HG02798 (cell line): ENCODE data around the gene PRTN3.

Source experiments
- ATAC-seq: cut with Tn5 transposase; IDR thresholded peaks from one replicate; pipeline ENCODE4 v1.9.1; 2021; ENCODE audit warnings: mild to moderate bottlenecking; ENCODE audit not compliant: unreplicated experiment, poor library complexity

Gene PRTN3

GRCh38 chr19:861756-862580 is 21.2 kb downstream of the PRTN3 start:
- no peak for ATAC-seq

GRCh38 chr19:862581-863314 is 21.9 kb downstream of the PRTN3 start:
- ATAC-seq: no peak

GRCh38 chr19:863315-863620 is 22.5 kb downstream of the PRTN3 start:
- no peak for ATAC-seq

DNA sequence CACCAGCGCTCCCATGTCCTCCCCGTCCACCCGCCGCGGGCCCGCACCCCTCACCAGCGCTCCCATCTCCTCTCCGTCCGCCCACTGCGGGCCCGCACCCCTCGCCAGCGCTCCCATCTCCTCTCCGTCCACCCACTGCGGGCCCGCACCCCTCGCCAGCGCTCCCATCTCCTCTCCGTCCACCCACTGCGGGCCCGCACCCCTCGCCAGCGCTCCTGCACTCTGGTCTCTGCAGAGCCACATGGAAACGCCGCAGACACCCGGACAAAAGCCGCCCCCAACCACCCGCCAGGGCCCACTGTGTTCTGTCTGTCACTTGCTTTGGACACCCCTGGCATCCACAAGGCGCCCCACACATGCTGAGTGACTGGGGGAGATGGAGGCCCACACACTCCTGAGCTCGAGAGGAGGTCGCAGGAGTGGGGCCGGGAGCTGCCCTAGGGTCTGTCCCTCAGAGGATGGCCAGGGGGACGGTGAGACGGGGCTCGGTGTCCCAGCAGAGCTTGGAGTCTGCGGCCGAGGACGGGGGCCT is 26.0 kb downstream of the PRTN3 start:
- no peak for ATAC-seq

- ATAC-seq: no peak
Observed at GRCh38 chr19:867301-867793, 26.5 kb downstream of the PRTN3 start.

GRCh38 chr19:867855-868457 is 27.2 kb downstream of the PRTN3 start:
- ATAC-seq: no peak

DNA sequence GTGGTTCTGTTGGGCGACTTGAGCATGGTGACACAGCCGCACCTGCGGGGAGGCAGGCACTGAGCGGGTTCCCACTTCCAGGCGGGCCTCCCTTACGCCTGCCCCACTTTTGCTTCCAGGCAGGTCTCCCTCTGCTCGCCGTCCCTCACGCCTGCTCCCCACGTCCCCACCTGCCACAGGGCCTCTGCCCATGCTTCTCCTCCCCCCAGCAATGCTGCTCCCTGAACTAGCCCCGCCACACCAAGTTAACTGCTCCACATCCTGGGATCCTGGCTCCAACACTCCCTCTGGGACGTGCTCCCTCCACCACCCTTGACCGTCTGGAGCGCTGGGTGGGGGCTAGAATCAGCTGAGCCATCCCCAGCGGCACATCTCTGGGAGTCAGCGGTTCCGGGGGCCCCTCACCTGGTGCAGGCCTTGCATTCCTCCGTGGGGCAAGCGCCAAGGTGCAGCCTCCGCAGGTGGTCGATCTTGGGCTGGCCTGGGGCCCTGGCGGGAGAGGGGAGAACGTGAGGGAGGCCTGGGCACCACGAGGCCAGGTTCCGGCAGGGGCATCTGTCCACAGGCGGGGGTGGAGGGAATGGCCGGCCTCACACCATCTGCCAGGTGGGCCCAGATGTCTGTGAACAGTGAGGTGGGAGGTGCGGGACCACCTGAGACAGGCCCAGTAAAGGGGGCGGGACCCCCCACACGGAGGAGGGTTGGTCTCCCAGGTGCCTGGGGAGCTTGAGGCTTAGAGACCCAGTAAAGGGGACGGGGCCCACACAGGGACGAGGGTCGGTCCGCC is 27.9 kb downstream of the PRTN3 start:
- no peak for ATAC-seq

GRCh38 chr19:869245-870177 is 28.7 kb downstream of the PRTN3 start:
- ATAC-seq: no peak

DNA sequence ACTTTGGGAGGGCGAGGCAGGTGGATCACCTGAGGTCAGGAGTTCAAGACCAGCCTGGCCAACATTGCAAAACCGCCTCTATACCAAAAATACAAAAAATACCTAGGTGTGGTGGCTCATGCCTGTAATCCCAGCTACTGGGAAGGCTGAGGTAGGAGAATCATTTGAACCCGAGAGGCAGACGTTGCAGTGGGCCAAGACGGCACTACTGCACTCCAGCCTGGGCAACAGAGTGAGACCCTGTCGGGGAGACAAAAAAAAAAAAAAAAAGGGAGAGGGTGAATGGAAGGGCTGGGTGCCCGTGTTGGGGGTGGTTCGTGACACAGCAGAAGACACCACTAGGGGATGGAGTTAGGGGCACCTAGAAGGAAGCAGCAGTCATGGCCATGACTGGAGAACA is 29.5 kb downstream of the PRTN3 start:
- no peak for ATAC-seq

- ATAC-seq: no peak
Observed at GRCh38 chr19:870963-871401, 30.2 kb downstream of the PRTN3 start.

DNA sequence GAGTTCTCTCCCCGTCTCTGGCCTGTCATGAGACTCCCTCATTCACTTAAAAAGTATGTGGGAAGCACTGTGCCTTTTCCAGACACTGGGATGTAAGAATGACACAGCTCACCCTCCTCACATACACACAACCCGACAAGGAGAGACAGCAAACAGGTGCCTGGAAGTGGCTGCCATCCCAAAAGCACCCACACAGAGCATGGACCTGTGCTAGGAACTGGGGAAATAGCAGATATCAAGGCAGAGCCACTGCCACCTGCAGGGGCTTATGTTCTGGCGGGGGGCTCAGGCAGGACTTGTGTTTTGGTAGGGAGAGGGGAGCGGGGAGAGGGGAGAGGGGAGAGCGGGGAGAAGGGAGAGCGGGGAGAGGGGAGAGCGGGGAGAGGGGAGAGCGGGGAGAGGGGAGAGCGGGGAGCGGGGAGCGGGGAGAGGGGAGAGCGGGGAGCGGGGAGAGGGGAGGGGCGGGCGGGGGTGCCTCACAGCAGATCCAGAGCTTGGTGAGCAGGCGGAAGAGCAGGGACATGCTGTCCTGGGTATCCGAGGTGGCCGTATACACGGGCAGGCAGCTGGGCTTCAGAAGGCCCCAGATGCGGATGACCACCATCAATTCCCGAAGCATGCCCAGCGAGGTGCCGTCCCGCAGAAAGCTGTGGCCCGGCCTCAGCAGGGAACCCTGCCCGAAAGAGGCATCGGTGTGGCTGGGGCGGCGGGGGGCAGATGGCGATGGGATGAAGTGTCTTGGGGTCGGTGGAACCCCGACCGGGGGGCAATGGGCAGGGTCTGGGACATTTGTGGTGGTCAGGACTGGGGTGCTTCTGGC is 30.9 kb downstream of the PRTN3 start:
- ATAC-seq: no peak

GRCh38 chr19:872266-872951 is 31.6 kb downstream of the PRTN3 start:
- no peak for ATAC-seq

DNA sequence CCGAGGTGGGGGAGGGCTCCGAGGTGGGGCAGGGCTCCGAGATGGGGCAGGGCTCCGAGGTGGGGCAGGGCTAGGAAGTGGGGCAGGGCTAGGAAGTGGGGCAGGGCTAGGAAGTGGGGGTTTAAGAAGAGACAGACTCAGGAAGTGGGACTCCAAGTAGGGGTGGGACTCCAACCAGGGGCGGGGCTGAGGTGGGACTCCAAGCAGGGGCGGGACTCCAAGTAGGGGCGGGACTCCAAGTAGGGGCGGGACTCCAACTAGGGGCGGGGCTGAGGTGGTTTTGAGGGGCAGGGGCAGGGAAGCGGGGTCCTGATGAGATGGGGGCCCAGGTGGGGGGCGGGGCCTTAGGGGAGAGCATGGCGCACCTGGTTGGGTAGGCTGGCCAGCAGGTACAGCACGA is 32.3 kb downstream of the PRTN3 start:
- ATAC-seq: no peak

DNA sequence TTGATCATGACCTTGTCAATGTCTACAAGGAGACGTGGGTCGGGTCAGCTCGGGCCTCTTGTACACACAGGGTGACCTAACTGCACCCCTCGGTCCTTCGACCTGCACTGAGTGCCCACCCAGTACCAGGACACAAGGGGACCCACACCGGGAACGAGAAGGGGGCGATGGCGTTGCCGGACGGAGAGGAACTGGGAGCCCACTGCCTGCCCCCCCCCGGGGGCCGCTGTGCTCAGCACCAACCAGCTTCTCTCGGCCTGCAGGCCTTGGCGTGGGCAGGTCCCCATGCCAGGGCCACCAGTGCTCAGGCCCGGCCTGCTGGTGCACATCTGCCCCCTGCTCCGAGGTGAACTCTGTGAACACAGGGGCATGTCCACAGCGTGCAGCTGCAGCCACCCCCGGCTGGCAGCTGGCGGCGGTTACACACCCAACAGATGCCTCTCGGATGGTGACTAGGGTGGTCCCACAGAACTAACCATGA is 32.8 kb downstream of the PRTN3 start:
- no peak for ATAC-seq

DNA sequence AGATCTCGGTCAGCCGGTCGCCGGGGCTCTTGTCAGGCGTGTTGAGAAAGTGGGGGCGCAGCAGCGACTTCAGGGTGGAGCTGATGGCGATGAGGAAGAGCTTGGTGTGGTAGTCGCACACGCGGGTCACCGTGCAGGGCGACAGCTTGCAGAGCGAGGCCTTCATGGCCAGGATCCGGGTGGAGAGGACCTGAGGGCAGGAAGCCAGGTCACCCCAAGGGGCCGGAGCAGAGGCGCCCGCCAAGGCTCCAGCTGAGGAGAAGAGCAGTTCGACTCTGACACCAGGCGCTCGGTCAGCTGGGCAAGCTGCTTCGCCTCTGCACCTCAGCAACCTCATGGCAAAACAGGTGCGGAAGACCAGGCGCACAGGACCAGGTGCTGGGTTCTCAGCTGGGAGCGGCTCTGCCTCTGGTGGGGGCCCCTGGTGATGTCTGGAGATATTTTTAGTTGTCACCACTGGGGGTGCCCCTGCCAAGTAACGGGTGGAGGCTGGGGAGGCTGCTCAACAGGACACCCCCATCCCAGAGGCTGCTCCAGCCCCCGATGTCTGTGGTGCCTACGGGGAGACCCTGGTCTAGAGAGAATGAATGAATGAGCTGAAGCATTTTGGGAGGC is 34.6 kb downstream of the PRTN3 start:
- no peak for ATAC-seq

GRCh38 chr19:876089-876488 is 35.3 kb downstream of the PRTN3 start:
- no peak for ATAC-seq

GRCh38 chr19:876780-877314 is 36.0 kb downstream of the PRTN3 start:
- ATAC-seq: no peak
